ENCODE data around the gene NACA.
A peak's percentile ranks its signal among the peaks of the same experiment; 100 is the strongest.
"Not testable (repeated sequence)": the region's sequence is repeated elsewhere in the genome, so short reads cannot be mapped to it uniquely, and the experiment has no call there.

The NACA gene

GRCh38 chr12:56724701-56724971, 463 bp downstream of the NACA start:
- DNase-seq (ENCODE audit: low read depth, low spot score) = no peak

GRCh38 chr12:56723889-56724700, 1.0 kb downstream of the NACA start:
- DNase-seq (ENCODE audit: low read depth, low spot score) = peak; percentile 30

- no peak for DNase-seq (ENCODE audit: low read depth, low spot score)
Observed at GRCh38 chr12:56723352-56723751, 1.7 kb downstream of the NACA start.

GRCh38 chr12:56722832-56723231, 2.3 kb downstream of the NACA start:
- DNase-seq (ENCODE audit: low read depth, low spot score) = no peak

GRCh38 chr12:56721721-56722120, 3.4 kb downstream of the NACA start:
- DNase-seq (ENCODE audit: low read depth, low spot score) = peak; percentile 18

- peak; percentile 82 for DNase-seq (ENCODE audit: low read depth, low spot score)
Observed at GRCh38 chr12:56721216-56721615, 3.9 kb downstream of the NACA start.

- DNase-seq (ENCODE audit: low read depth, low spot score) = no peak
Observed at GRCh38 chr12:56720731-56721151, 4.4 kb downstream of the NACA start.

GRCh38 chr12:56719056-56719455, 6.0 kb downstream of the NACA start:
- DNase-seq (ENCODE audit: low read depth, low spot score) = no peak

- DNase-seq (ENCODE audit: low read depth, low spot score) = no peak
Observed at GRCh38 chr12:56718636-56719035, 6.5 kb downstream of the NACA start.

- no peak for DNase-seq (ENCODE audit: low read depth, low spot score)
Observed at GRCh38 chr12:56718149-56718548, 7.0 kb downstream of the NACA start.

- DNase-seq (ENCODE audit: low read depth, low spot score) = no peak
Observed at GRCh38 chr12:56716933-56717880, 7.9 kb downstream of the NACA start.

- no peak for DNase-seq (ENCODE audit: low read depth, low spot score)
Observed at GRCh38 chr12:56716458-56716857, 8.6 kb downstream of the NACA start.

- DNase-seq (ENCODE audit: low read depth, low spot score) = no peak
Observed at GRCh38 chr12:56715798-56716197, 9.3 kb downstream of the NACA start.

GRCh38 chr12:56714431-56714929, 10.6 kb downstream of the NACA start:
- no peak for DNase-seq (ENCODE audit: low read depth, low spot score)

- no peak for DNase-seq (ENCODE audit: low read depth, low spot score)
Observed at GRCh38 chr12:56713345-56713744, 11.8 kb downstream of the NACA start.

GRCh38 chr12:56709759-56710376, 15.2 kb downstream of the NACA start:
- DNase-seq (ENCODE audit: low read depth, low spot score) = no peak

- DNase-seq (ENCODE audit: low read depth, low spot score) = not testable (repeated sequence)
Observed at GRCh38 chr12:56704522-56704921, 20.6 kb downstream of the NACA start.

GRCh38 chr12:56699020-56699661, 26.0 kb downstream of the NACA start:
- DNase-seq (ENCODE audit: low read depth, low spot score) = peak; percentile 15

GRCh38 chr12:56695327-56696101, 29.6 kb downstream of the NACA start:
- no peak for DNase-seq (ENCODE audit: low read depth, low spot score)

- no peak for DNase-seq (ENCODE audit: low read depth, low spot score)
Observed at GRCh38 chr12:56694161-56694560, 30.9 kb downstream of the NACA start.

- no peak for DNase-seq (ENCODE audit: low read depth, low spot score)
Observed at GRCh38 chr12:56688846-56689109, 36.3 kb downstream of the NACA start.

Data from ELF-1 (cell line).